Peyer's patch (tissue), 4 donors: ENCODE measurements around the gene BMP5.

Source experiments
- CTCF ChIP-seq, 6 experiments: fragments of 450-650 bp in 4 of 6; fragments of 200-600 bp in 2 of 6; sonication (generic) in 1 of 6; IDR thresholded peaks; one replicate each; pipeline ENCODE4 v1.5.1; 2017 to 2019; ENCODE audit warnings: antibody characterized with exemption in 6 of 6, mild to moderate bottlenecking in 3 of 6, moderate library complexity in 1 of 6
- POLR2A ChIP-seq, 2 donors: fragments of 450-650 bp; IDR thresholded peaks; one replicate each; pipeline ENCODE4 v1.5.1; 2017; ENCODE audit warnings: antibody characterized with exemption in 2 of 2, mild to moderate bottlenecking in 2 of 2, moderate library complexity in 2 of 2

- TF ChIP-seq POLR2A (IDR thresholded peaks at IDR 0.05): no peak
- TF ChIP-seq CTCF (IDR thresholded peaks at IDR 0.05): no peak
These were observed 42.5 kb upstream of the BMP5 start for GRCh38 chr6:55917751-55918415.
